Measurements from ENCODE around the gene PIN1.

Gene PIN1

DNA sequence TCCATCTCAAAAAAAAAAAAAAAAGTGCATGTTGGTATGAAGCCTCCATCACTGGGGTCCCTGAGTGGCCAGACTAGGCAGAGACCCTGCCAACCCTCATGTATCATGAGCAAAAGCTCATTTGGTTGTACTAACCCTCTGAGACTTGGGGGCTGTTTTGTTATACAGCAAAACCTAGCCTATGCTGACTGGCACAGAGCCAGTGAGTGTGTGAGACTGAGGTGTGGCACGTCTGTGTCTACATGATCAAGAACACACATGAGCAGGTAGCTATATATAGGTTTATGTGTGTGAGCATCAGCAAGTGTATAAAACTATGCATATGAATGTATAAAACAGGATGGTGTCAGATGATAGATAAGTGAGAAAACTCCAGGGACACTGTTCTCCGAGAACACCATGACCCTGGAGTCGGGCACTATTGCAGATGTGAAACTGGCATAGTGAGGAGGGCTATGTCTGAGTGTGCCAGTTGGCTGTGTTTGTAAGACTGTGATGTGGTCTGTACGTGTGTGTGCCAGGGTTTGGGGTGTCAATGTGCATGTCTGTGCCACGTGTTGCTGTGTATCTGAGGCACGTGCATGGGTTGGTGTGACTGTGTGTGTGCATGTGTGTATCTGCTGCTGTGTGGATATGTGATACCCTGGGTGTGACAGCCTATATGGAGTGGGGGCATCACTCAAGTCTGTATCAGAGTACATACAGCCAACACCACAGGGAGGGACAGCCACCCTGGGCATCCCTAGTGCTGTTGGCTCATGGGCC is 56.7 kb downstream of the PIN1 start:
- TF ChIP-seq, protein P1, sequence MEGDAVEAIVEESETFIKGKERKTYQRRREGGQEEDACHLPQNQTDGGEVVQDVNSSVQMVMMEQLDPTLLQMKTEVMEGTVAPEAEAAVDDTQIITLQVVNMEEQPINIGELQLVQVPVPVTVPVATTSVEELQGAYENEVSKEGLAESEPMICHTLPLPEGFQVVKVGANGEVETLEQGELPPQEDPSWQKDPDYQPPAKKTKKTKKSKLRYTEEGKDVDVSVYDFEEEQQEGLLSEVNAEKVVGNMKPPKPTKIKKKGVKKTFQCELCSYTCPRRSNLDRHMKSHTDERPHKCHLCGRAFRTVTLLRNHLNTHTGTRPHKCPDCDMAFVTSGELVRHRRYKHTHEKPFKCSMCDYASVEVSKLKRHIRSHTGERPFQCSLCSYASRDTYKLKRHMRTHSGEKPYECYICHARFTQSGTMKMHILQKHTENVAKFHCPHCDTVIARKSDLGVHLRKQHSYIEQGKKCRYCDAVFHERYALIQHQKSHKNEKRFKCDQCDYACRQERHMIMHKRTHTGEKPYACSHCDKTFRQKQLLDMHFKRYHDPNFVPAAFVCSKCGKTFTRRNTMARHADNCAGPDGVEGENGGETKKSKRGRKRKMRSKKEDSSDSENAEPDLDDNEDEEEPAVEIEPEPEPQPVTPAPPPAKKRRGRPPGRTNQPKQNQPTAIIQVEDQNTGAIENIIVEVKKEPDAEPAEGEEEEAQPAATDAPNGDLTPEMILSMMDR (conservative IDR thresholded peaks at IDR 0.05; ENCODE audit: control insufficient read depth, insufficient read depth, low read depth, low read length) = no peak
- H3K4me3 ChIP-seq (ENCODE audit: control insufficient read depth, low read depth, low read length) = no peak overlapping the region
- no peak for DNase-seq (ENCODE audit: low read depth)
